Esophagus (tissue), 2 donors: Measurements from ENCODE around the gene STK25. TPM values are rescaled to one million over a fixed set of nuclear protein-coding genes. Genes with fewer than 3 reads are reported as not detected.
"Not testable (repeated sequence)": the region's sequence is repeated elsewhere in the genome, so short reads cannot be mapped to it uniquely, and the experiment has no call there.

ENCODE experiments used
- H3K27ac ChIP-seq, 2 donors: one replicate each; pipeline ENCODE4 v1.5.1; 2013; ENCODE audit warnings: low read depth in 2 of 2, mild to moderate bottlenecking in 2 of 2, inconsistent platforms in 1 of 2, low read length in 1 of 2, moderate library complexity in 1 of 2
- H3K27me3 ChIP-seq, 2 donors: one replicate each; pipeline ENCODE4 v1.6.1; 2013; ENCODE audit warnings: low read length in 2 of 2, control low read depth in 1 of 2, mild to moderate bottlenecking in 1 of 2; ENCODE audit not compliant: insufficient read depth in 2 of 2, control insufficient read depth in 1 of 2
- H3K36me3 ChIP-seq, 2 donors: one replicate each; pipeline ENCODE4 v1.6.1; 2013; ENCODE audit warnings: low read length in 1 of 2; ENCODE audit not compliant: control insufficient read depth in 2 of 2, insufficient read depth in 2 of 2
- H3K4me1 ChIP-seq, 2 donors: one replicate each; pipeline ENCODE4 v1.6.1; 2013; ENCODE audit warnings: low read length in 1 of 2; ENCODE audit not compliant: control insufficient read depth in 2 of 2, insufficient read depth in 2 of 2
- H3K4me3 ChIP-seq, 2 donors: one replicate each; pipeline ENCODE4 v1.5.1; 2013; ENCODE audit warnings: low read length in 2 of 2, mild to moderate bottlenecking in 2 of 2, low read depth in 1 of 2, moderate library complexity in 1 of 2
- H3K9me3 ChIP-seq, 2 donors: one replicate each; pipeline ENCODE4 v1.6.1; 2013; ENCODE audit warnings: mild to moderate bottlenecking in 2 of 2, low read depth in 1 of 2, low read length in 1 of 2, moderate library complexity in 1 of 2; ENCODE audit not compliant: control insufficient read depth in 2 of 2, insufficient read depth in 1 of 2
- WGBS, 2 donors: extraction: QIAGEN DNeasy Blood & Tissue Kit; methylation state at CpG; one replicate each; pipeline ENCODE4 v1.1.7; 2013; 5-methylcytosine and 5-hydroxymethylcytosine counted together
- polyA plus RNA-seq, 2 donors: library from polyadenylated mRNA; stranded (reverse); fragments of 200-250 nt; gene quantifications; one replicate each; pipeline ENCODE4 v1.2.3, GENCODE V29; 2013
- donor health status: healthy with polysubstance abuse.
- donor health status: Bipolar disorder and iron deficiency.

The STK25 gene
- polyA plus RNA-seq, 2 donors, result 116 to 132 TPM

GRCh38 chr2:241460631-241461030 lies 47.8 kb downstream of the STK25 start:
- Histone ChIP-seq H3K27ac (no peak overlapping the region), H3K4me3 (no peak overlapping the region), H3K36me3 (peaks cover 0 to 5% of the 10 kb centered on the region in 2 donors), H3K27me3 (no peaks in the 10 kb centered on the region), H3K4me1 (no peaks in the 10 kb centered on the region), H3K9me3 (no peaks in the 10 kb centered on the region)
- whole genome bisulfite sequencing, 2 donors, result 69 to 85% methylated on average over 3 of the region's 3 CpGs

GRCh38 chr2:241459520-241459919 lies 48.9 kb downstream of the STK25 start:
- Histone ChIP-seq H3K27me3 (no peaks in the 10 kb centered on the region), H3K36me3 (peaks cover 0 to 5% of the 10 kb centered on the region in 2 donors), H3K4me1 (no peaks in the 10 kb centered on the region), H3K9me3 (no peaks in the 10 kb centered on the region), H3K27ac (no peak overlapping the region), H3K4me3 (no peak overlapping the region)
- 90 to 93% methylated on average over 10 to 13 of the region's 13 CpGs for WGBS, 2 donors

GRCh38 chr2:241458687-241459086 lies 49.7 kb downstream of the STK25 start:
- H3K36me3 ChIP-seq, result peaks cover 0 to 5% of the 10 kb centered on the region in 2 donors
- no peaks in the 10 kb centered on the region for H3K9me3 ChIP-seq
- WGBS, 2 donors, result 83 to 85% methylated on average over 5 of the region's 5 CpGs
- no peaks in the 10 kb centered on the region for H3K4me1 ChIP-seq
- H3K27me3 ChIP-seq, result no peaks in the 10 kb centered on the region
- H3K4me3 ChIP-seq, result no peak overlapping the region
- H3K27ac ChIP-seq, result no peak overlapping the region

GRCh38 chr2:241456546-241456945 lies 51.8 kb downstream of the STK25 start:
- Histone ChIP-seq H3K4me3 (no peak overlapping the region), H3K27me3 (no peaks in the 10 kb centered on the region), H3K27ac (no peak overlapping the region), H3K4me1 (no peaks in the 10 kb centered on the region), H3K9me3 (no peaks in the 10 kb centered on the region), H3K36me3 (no peaks in the 10 kb centered on the region)
- WGBS, 2 donors, result 85 to 88% methylated on average over 11 of the region's 11 CpGs

- Histone ChIP-seq H3K27me3 (no peaks in the 10 kb centered on the region), H3K36me3 (no peaks in the 10 kb centered on the region), H3K4me1 (no peaks in the 10 kb centered on the region), H3K4me3 (no peak overlapping the region), H3K9me3 (no peaks in the 10 kb centered on the region), H3K27ac (no peak overlapping the region)
- WGBS, 2 donors, result 60 to 65% methylated on average over 3 of the region's 3 CpGs
These were observed 53.4 kb downstream of the STK25 start for GRCh38 chr2:241454837-241455485.

GRCh38 chr2:241453919-241454318 lies 54.5 kb downstream of the STK25 start:
- not testable (repeated sequence) for H3K4me3 ChIP-seq, H3K27ac ChIP-seq, H3K9me3 ChIP-seq, H3K4me1 ChIP-seq, H3K27me3 ChIP-seq, H3K36me3 ChIP-seq
- WGBS, 2 donors, result 83 to 88% methylated on average over 9 of the region's 9 CpGs

- peaks cover 3 to 5% of the 10 kb centered on the region in 2 donors for H3K36me3 ChIP-seq
- no peaks in the 10 kb centered on the region for H3K27me3 ChIP-seq
- WGBS, 2 donors, result 73 to 84% methylated on average over 10 of the region's 10 CpGs
- no peak overlapping the region for H3K27ac ChIP-seq
- no peaks in the 10 kb centered on the region for H3K4me1 ChIP-seq
- H3K9me3 ChIP-seq, result no peaks in the 10 kb centered on the region
- no peak overlapping the region for H3K4me3 ChIP-seq
These were observed 56.4 kb downstream of the STK25 start for GRCh38 chr2:241451840-241452506.

- H3K27me3 ChIP-seq, result not testable (repeated sequence)
- WGBS, 2 donors, result 90 to 96% methylated on average over 7 of the region's 7 CpGs
These were observed 58.3 kb downstream of the STK25 start for GRCh38 chr2:241450092-241450491.

GRCh38 chr2:241445426-241445825 lies 63.0 kb downstream of the STK25 start:
- Histone ChIP-seq H3K27me3 (no peaks in the 10 kb centered on the region), H3K9me3 (peaks cover 0 to 1% of the 10 kb centered on the region in 2 donors), H3K4me3 (no peak overlapping the region), H3K36me3 (peaks cover 15 to 23% of the 10 kb centered on the region in 2 donors), H3K4me1 (no peaks in the 10 kb centered on the region), H3K27ac (no peak overlapping the region)
- 82 to 87% methylated on average over 2 of the region's 2 CpGs for WGBS, 2 donors

More at GRCh38 chr2:241450092-241450491, 58.3 kb downstream of the STK25 start:
- H3K4me1 ChIP-seq, H3K9me3 ChIP-seq, H3K4me3 ChIP-seq, H3K27ac ChIP-seq, H3K36me3 ChIP-seq: not testable (repeated sequence)
